DOHH2 (cell line): ENCODE data around the gene GALNS.

Experiments
- H3F3A ChIP-seq: fragments of 200-600 bp; sonication (generic), shearing (Covaris generic); 2 replicates; pipeline ENCODE4 v1.6.0; 2016; ENCODE audit warnings: antibody characterized with exemption, mild to moderate bottlenecking; ENCODE audit not compliant: control insufficient read depth, insufficient read depth
- H3K27ac ChIP-seq: fragments of 200-600 bp; sonication (generic); 2 replicates; pipeline ENCODE4 v1.5.1; 2014; ENCODE audit warnings: low read depth, mild to moderate bottlenecking, low read length, moderate library complexity
- H3K27me3 ChIP-seq: fragments of 200-600 bp; sonication (generic); 2 replicates; pipeline ENCODE4 v1.6.1; 2014; ENCODE audit warnings: mild to moderate bottlenecking, low read length, mixed read lengths; ENCODE audit not compliant: control insufficient read depth
- H3K36me3 ChIP-seq: fragments of 200-600 bp; sonication (generic); 2 replicates; pipeline ENCODE4 v1.6.1; 2014; ENCODE audit warnings: mild to moderate bottlenecking, low read length, moderate library complexity, mixed read lengths; ENCODE audit not compliant: control insufficient read depth
- H3K4me1 ChIP-seq: fragments of 200-600 bp; sonication (generic); 2 replicates; pipeline ENCODE4 v1.6.1; 2014; ENCODE audit warnings: mild to moderate bottlenecking, low read length, mixed read lengths; ENCODE audit not compliant: control insufficient read depth
- H3K4me2 ChIP-seq: fragments of 200-600 bp; sonication (generic); 2 replicates; pipeline ENCODE4 v1.6.0; 2014; ENCODE audit warnings: mild to moderate bottlenecking, low read length, moderate library complexity
- H3K4me3 ChIP-seq: fragments of 200-600 bp; sonication (generic); 2 replicates; pipeline ENCODE4 v1.5.1; 2014; ENCODE audit warnings: mild to moderate bottlenecking, low read length, mixed read lengths
- H3K79me2 ChIP-seq: fragments of 200-600 bp; sonication (generic); 2 replicates; pipeline ENCODE4 v1.6.1; 2014; ENCODE audit warnings: mild to moderate bottlenecking, low read length, mixed read lengths; ENCODE audit not compliant: control insufficient read depth
- H3K9me2 ChIP-seq: fragments of 200-600 bp; sonication (generic); replicated peaks from 2 replicates; pipeline ENCODE4 v1.6.1; 2014; ENCODE audit warnings: mild to moderate bottlenecking, low read length, mixed read lengths; ENCODE audit not compliant: control insufficient read depth
- H3K9me3 ChIP-seq: fragments of 200-600 bp; sonication (generic); 2 replicates; pipeline ENCODE4 v1.6.1; 2014; ENCODE audit warnings: antibody characterized with exemption, low read length, mixed read lengths; ENCODE audit not compliant: control insufficient read depth, insufficient read depth
- H4K20me1 ChIP-seq: fragments of 200-600 bp; sonication (generic); 2 replicates; pipeline ENCODE4 v1.6.0; 2014; ENCODE audit warnings: low read depth, mild to moderate bottlenecking, antibody characterized with exemption, low read length, moderate library complexity; ENCODE audit not compliant: control insufficient read depth, insufficient read depth
- EZH2phosphoT487 ChIP-seq: fragments of 200-600 bp; sonication (generic); IDR thresholded peaks from 2 replicates; pipeline ENCODE4 v1.6.1; 2017; ENCODE audit warnings: borderline replicate concordance, mild to moderate bottlenecking, antibody characterized with exemption, low read length, moderate library complexity, mixed read lengths
- TF ChIP-seq, protein P1 (sequence below): fragments of 200-600 bp; sonication (generic); IDR thresholded peaks from one replicate; pipeline ENCODE4 v1.5.1; 2014; ENCODE audit warnings: antibody characterized with exemption, mild to moderate bottlenecking, low read depth, low read length; ENCODE audit not compliant: poor library complexity, severe bottlenecking

Gene GALNS

DNA sequence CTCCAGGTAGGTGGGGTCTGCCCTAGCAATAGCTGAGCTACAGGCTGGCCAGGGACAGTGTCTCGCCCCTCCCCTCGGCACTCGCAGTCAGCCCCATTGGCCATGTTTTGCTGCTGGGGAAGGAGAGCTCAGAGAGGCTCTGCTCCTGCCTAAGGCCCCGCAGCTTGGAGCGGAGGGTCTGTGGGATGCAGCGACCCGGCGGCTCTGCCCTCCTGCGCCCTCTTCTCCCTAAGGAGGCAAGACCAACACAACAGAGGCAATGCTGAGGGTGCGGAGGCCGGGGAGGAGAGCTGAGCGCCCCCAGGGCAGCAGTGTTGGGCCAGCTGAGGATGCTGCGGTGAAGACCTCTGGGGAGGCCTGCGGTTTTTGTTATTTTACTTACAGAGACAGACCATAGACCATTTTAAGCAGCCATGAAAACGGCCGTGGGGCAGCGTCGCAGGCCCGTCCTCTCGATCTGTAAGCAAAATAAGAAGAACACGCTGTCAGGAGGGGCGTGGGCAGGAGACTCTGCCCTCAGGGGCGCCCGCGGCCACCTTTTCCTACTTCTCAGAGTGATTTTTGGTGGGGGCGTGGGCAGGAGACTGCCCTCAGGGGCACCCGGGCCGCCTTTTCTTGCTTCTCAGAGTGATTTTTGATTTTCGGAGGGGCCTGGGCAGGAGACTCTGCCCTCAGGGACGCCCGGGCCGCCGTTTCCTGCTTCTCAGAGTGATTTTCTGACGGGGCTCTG, 41.1 kb upstream of the GALNS start:
- TF ChIP-seq EZH2phosphoT487, result no peak
- TF ChIP-seq, protein P1, sequence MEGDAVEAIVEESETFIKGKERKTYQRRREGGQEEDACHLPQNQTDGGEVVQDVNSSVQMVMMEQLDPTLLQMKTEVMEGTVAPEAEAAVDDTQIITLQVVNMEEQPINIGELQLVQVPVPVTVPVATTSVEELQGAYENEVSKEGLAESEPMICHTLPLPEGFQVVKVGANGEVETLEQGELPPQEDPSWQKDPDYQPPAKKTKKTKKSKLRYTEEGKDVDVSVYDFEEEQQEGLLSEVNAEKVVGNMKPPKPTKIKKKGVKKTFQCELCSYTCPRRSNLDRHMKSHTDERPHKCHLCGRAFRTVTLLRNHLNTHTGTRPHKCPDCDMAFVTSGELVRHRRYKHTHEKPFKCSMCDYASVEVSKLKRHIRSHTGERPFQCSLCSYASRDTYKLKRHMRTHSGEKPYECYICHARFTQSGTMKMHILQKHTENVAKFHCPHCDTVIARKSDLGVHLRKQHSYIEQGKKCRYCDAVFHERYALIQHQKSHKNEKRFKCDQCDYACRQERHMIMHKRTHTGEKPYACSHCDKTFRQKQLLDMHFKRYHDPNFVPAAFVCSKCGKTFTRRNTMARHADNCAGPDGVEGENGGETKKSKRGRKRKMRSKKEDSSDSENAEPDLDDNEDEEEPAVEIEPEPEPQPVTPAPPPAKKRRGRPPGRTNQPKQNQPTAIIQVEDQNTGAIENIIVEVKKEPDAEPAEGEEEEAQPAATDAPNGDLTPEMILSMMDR, result no peak
- Histone ChIP-seq H3K9me3 (peaks cover 3% of the 10 kb centered on the region; the same call in 1 of the 2 replicates), H3K36me3 (peaks cover 58% of the 10 kb centered on the region), H3K79me2 (peaks cover 4% of the 10 kb centered on the region; the same call in 1 of the 2 replicates), H3K27me3 (no peaks in the 10 kb centered on the region), H3F3A (no peaks in the 10 kb centered on the region), H3K27ac (no peak overlapping the region), H3K9me2 (no peaks in the 10 kb centered on the region), H3K4me3 (no peak overlapping the region), H3K4me1 (no peaks in the 10 kb centered on the region), H4K20me1 (no peaks in the 10 kb centered on the region), H3K4me2 (no peak overlapping the region)

DNA sequence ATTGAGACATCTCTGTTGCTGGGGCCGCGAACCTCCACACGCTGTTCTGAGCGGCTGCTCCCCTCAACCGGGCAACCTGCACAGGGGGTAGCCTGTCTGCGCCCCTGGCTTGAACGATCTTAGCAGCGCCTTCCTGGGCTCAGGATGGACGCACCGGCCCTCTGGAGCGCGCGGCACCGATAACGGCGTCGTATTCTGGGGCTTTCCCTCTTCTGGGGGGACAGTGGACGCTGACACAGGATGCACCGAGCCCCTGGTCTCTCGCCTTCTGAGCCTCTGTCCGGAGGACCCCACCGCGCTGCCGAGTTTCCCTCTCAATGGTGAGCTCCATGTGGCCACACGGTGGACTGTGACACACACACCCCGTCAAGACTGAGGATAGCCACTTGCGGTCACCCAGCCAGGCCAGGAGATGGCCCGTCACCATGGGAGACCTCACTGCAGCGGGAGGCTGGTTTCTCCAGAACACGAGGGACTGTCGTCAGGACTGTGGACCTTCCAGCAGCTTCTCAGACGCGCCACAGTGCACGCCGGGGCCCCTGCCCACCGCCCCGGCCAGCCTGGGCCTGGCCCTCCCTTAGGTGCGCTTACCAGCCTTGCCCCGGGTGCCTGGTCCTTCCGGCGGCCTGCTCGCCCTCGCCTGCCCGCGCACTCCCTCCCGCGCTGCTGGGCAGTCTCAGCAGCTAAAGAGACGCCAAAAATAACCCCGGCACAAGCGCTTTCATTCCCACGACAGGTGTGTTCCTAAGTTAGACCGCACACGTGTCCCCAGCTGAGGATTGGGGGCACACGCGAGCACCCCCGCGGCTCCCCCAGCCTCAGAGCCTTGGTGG, 39.7 kb upstream of the GALNS start:
- Histone ChIP-seq H3K79me2 (no peaks in the 10 kb centered on the region), H3K27ac (no peak overlapping the region), H3F3A (no peaks in the 10 kb centered on the region), H3K4me2 (no peak overlapping the region), H3K4me3 (no peak overlapping the region), H3K9me2 (no peaks in the 10 kb centered on the region), H4K20me1 (no peaks in the 10 kb centered on the region), H3K27me3 (no peaks in the 10 kb centered on the region), H3K4me1 (no peaks in the 10 kb centered on the region), H3K36me3 (peaks cover 67% of the 10 kb centered on the region), H3K9me3 (peaks cover 3% of the 10 kb centered on the region; the same call in 1 of the 2 replicates)
- no peak for TF ChIP-seq EZH2phosphoT487
- TF ChIP-seq, protein P1, result no peak

DNA sequence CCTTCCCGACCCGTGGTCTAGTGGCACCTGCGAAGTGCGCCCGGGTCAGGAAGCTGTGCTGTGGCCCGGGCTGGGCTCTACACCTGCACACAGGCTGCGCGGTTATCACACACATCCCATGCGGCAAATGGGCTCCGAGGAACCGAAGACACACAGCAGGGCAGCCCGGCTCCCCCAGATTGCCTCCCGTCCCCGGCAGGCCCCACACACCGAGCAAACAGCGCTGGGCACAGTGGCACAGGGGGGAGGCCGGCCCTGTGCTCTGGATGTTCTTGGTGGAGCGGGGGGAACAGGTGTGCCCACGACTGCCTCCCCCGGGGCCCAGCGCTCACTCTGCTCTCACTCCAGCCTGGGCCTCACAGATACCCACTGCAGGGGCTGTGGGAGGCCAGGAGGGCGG, 38.6 kb upstream of the GALNS start:
- H3F3A ChIP-seq, result no peaks in the 10 kb centered on the region
- no peaks in the 10 kb centered on the region for H3K9me2 ChIP-seq
- no peaks in the 10 kb centered on the region for H4K20me1 ChIP-seq
- no peak overlapping the region for H3K27ac ChIP-seq
- no peaks in the 10 kb centered on the region for H3K79me2 ChIP-seq
- TF ChIP-seq EZH2phosphoT487, result no peak
- TF ChIP-seq, protein P1, result no peak
- no peaks in the 10 kb centered on the region for H3K27me3 ChIP-seq
- H3K4me2 ChIP-seq, result no peak overlapping the region
- H3K36me3 ChIP-seq, result peaks cover 67% of the 10 kb centered on the region
- no peak overlapping the region for H3K4me3 ChIP-seq
- H3K9me3 ChIP-seq, result peaks cover 3% of the 10 kb centered on the region; the same call in 1 of the 2 replicates
- no peaks in the 10 kb centered on the region for H3K4me1 ChIP-seq
